Measurements from ENCODE around the gene PIP4K2B. TPM values are rescaled to one million over a fixed set of nuclear protein-coding genes. Genes with fewer than 3 reads are reported as not detected.

PIP4K2B gene
- total and polyA plus RNA-seq, 7 donors = 19.3 to 72.6 (median 62.5) TPM

GRCh38 chr17:38724337-38724988 is 74.9 kb downstream of the PIP4K2B start:
- WGBS, 3 donors = 40 to 54% (median 46%) methylated on average over 15 to 16 of the region's 16 CpGs
- intact Hi-C loops (cut with DNase I) = no loop called here
- Histone ChIP-seq H3K4me1 (peaks cover 3% of the 10 kb centered on the region), H3K27me3 (ENCODE audit: insufficient read depth in 3 of 3, low read length in 2 of 3) (no peaks in the 10 kb centered on the region), H3K27ac (no peak overlapping the region), H3K36me3 (ENCODE audit: insufficient read depth in 1 of 2, low read depth in 1 of 2) (peaks cover 7 to 56% of the 10 kb centered on the region in 2 donors), H3K9me3 (no peaks in the 10 kb centered on the region), H3K4me3 (no peak overlapping the region)
- peak; percentile 50 to 79 for DNase-seq
- ATAC-seq = peak in 1 of 4 donors; percentile 1
- TF ChIP-seq, protein P1, sequence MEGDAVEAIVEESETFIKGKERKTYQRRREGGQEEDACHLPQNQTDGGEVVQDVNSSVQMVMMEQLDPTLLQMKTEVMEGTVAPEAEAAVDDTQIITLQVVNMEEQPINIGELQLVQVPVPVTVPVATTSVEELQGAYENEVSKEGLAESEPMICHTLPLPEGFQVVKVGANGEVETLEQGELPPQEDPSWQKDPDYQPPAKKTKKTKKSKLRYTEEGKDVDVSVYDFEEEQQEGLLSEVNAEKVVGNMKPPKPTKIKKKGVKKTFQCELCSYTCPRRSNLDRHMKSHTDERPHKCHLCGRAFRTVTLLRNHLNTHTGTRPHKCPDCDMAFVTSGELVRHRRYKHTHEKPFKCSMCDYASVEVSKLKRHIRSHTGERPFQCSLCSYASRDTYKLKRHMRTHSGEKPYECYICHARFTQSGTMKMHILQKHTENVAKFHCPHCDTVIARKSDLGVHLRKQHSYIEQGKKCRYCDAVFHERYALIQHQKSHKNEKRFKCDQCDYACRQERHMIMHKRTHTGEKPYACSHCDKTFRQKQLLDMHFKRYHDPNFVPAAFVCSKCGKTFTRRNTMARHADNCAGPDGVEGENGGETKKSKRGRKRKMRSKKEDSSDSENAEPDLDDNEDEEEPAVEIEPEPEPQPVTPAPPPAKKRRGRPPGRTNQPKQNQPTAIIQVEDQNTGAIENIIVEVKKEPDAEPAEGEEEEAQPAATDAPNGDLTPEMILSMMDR (IDR thresholded peaks at IDR 0.05) = no peak

DNA sequence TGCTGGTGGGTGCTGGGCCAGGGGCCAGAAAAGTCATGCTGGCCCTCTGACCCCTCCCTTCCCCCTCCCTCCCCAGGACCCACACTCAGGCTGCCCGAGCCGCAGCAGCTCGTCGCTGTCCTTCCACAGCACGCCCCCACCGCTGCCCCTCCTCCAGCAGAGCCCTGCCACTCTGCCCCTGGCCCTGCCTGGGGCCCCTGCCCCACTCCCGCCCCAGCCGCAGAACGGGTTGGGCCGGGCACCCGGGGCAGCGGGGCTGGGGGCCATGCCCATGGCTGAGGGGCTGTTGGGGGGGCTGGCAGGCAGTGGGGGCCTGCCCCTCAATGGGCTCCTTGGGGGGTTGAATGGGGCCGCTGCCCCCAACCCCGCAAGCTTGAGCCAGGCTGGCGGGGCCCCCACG is 77.6 kb downstream of the PIP4K2B start:
- H3K4me3 ChIP-seq = no peak overlapping the region
- H3K27me3 ChIP-seq (ENCODE audit: insufficient read depth in 3 of 3, low read length in 2 of 3) = no peaks in the 10 kb centered on the region
- WGBS, 3 donors = 89 to 97% (median 91%) methylated on average over 6 to 16 of the region's 16 CpGs
- DNase-seq (no peak), ATAC-seq (no peak)
- H3K4me1 ChIP-seq = no peaks in the 10 kb centered on the region
- TF ChIP-seq, protein P1 (IDR thresholded peaks at IDR 0.05) = no peak
- intact Hi-C loops (cut with DNase I) = no loop called here
- H3K36me3 ChIP-seq (ENCODE audit: insufficient read depth in 1 of 2, low read depth in 1 of 2) = peaks cover 7 to 83% of the 10 kb centered on the region in 2 donors
- no peaks in the 10 kb centered on the region for H3K9me3 ChIP-seq
- H3K27ac ChIP-seq = no peak overlapping the region

- WGBS, 3 donors = 88 to 91% (median 90%) methylated on average over 6 of the region's 6 CpGs
- no peak overlapping the region for H3K27ac ChIP-seq
- no peak for DNase-seq
- H3K36me3 ChIP-seq (ENCODE audit: insufficient read depth in 1 of 2, low read depth in 1 of 2) = peaks cover 7 to 91% of the 10 kb centered on the region in 2 donors
- TF ChIP-seq, protein P1 (IDR thresholded peaks at IDR 0.05) = no peak
- H3K4me3 ChIP-seq = no peak overlapping the region
- intact Hi-C loops (cut with DNase I) = no loop called here
- no peak for ATAC-seq
- no peaks in the 10 kb centered on the region for H3K9me3 ChIP-seq
- H3K4me1 ChIP-seq = no peaks in the 10 kb centered on the region
- H3K27me3 ChIP-seq (ENCODE audit: insufficient read depth in 3 of 3, low read length in 2 of 3) = no peaks in the 10 kb centered on the region
Observed at GRCh38 chr17:38720941-38721340, 78.4 kb downstream of the PIP4K2B start.

DNA sequence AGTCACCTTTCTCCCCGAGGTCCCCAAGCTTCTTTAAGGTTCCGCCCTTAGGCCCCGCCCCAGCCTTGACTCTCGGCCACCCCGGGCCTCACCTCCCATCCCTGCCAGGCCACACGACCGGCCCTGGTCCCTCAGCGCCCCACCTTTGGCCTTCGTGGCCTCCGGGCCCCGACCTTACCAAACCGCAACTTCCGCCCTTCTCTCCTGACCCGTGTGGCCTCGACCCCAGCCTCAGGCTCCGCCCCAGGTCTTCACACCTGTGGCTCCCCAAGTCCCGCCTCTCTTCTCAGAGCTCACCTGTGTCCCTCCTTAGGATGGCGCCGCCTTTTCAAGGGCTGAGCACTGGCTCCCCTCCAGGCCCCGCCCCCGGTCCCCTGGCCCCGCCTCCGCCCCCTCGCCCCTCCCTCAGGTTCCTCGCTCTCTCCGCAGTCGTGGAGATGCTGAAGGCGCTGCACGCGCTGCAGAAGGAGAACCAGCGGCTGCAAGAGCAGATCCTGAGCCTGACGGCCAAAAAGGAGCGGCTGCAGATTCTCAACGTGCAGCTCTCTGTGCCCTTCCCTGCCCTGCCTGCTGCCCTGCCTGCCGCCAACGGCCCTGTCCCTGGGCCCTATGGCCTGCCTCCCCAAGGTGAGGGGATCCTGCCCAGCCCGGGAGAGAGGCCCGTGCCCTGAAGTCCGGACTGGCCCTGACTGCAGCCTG is 79.3 kb downstream of the PIP4K2B start:
- WGBS, 3 donors = 76 to 79% (median 77%) methylated on average over 38 to 39 of the region's 39 CpGs
- TF ChIP-seq, protein P1 (IDR thresholded peaks at IDR 0.05) = no peak
- no peak for DNase-seq
- H3K4me3 ChIP-seq = no peak overlapping the region
- H3K36me3 ChIP-seq (ENCODE audit: insufficient read depth in 1 of 2, low read depth in 1 of 2) = peaks cover 7 to 96% of the 10 kb centered on the region in 2 donors
- intact Hi-C loops (cut with DNase I) = no loop called here
- no peaks in the 10 kb centered on the region for H3K4me1 ChIP-seq
- no peaks in the 10 kb centered on the region for H3K27me3 ChIP-seq (ENCODE audit: insufficient read depth in 3 of 3, low read length in 2 of 3)
- no peak for ATAC-seq
- no peaks in the 10 kb centered on the region for H3K9me3 ChIP-seq
- H3K27ac ChIP-seq = no peak overlapping the region

Data from psoas muscle (tissue), 8 donors.